ENCODE data around the gene EEFSEC. TPM values are rescaled to one million over a fixed set of nuclear protein-coding genes. Genes with fewer than 3 reads are reported as not detected.

The EEFSEC gene
- total and polyA plus RNA-seq, 8 donors = 5.9 to 9.8 (median 7.4) TPM

- Histone ChIP-seq H3K9me3 (no peaks in the 10 kb centered on the region), H3K4me3 (no peak overlapping the region), H3K27ac (no peak overlapping the region), H3K4me1 (no peaks in the 10 kb centered on the region), H3K27me3 (no peaks in the 10 kb centered on the region), H3K36me3 (no peaks in the 10 kb centered on the region)
- FAIRE-seq (no peak), DNase-seq (no peak), ATAC-seq (no peak)
- intact Hi-C loops (cut with DNase I) = no loop called here
- TF ChIP-seq CTCF (IDR thresholded peaks at IDR 0.05) = no peak
- 5 to 40% methylated on average over 1 of the region's 1 CpG for WGBS, 2 donors
Measured at GRCh38 chr3:128190501-128190900, 37.2 kb downstream of the EEFSEC start.

- no peak for TF ChIP-seq CTCF (IDR thresholded peaks at IDR 0.05)
- no peaks in the 10 kb centered on the region for H3K4me1 ChIP-seq
- intact Hi-C loops (cut with DNase I) = no loop called here
- no peak overlapping the region for H3K27ac ChIP-seq
- FAIRE-seq (no peak), ATAC-seq (no peak), DNase-seq (no peak)
- 89 to 93% methylated on average over 7 of the region's 7 CpGs for WGBS, 2 donors
- no peaks in the 10 kb centered on the region for H3K27me3 ChIP-seq
- H3K9me3 ChIP-seq = no peaks in the 10 kb centered on the region
- H3K36me3 ChIP-seq = no peaks in the 10 kb centered on the region
- H3K4me3 ChIP-seq = no peak overlapping the region
Measured at GRCh38 chr3:128192131-128192530, 38.9 kb downstream of the EEFSEC start.

GRCh38 chr3:128193168-128193567 is 39.9 kb downstream of the EEFSEC start:
- H3K27ac ChIP-seq = no peak overlapping the region
- WGBS, 2 donors = 91 to 100% methylated on average over 2 of the region's 2 CpGs

GRCh38 chr3:128194843-128195242 is 41.6 kb downstream of the EEFSEC start:
- FAIRE-seq (no peak), ATAC-seq (peak in 2 of 4 donors; percentile 59 to 64), DNase-seq (no peak)
- intact Hi-C loops (cut with DNase I) = no loop called here
- Histone ChIP-seq H3K4me1 (no peaks in the 10 kb centered on the region), H3K36me3 (no peaks in the 10 kb centered on the region), H3K27ac (no peak overlapping the region), H3K27me3 (no peaks in the 10 kb centered on the region), H3K9me3 (no peaks in the 10 kb centered on the region), H3K4me3 (no peak overlapping the region)
- TF ChIP-seq CTCF (IDR thresholded peaks at IDR 0.05) = no peak
- WGBS, 2 donors = 53 to 58% methylated on average over 4 of the region's 4 CpGs

More at GRCh38 chr3:128193168-128193567, 39.9 kb downstream of the EEFSEC start:
- H3K27me3 ChIP-seq = no peaks in the 10 kb centered on the region
- FAIRE-seq = no peak
- H3K9me3 ChIP-seq = no peaks in the 10 kb centered on the region
- no peaks in the 10 kb centered on the region for H3K36me3 ChIP-seq
- no peaks in the 10 kb centered on the region for H3K4me1 ChIP-seq
- no peak for TF ChIP-seq CTCF (IDR thresholded peaks at IDR 0.05)
- ATAC-seq = no peak
- no peak for DNase-seq
- no peak overlapping the region for H3K4me3 ChIP-seq
- intact Hi-C loops (cut with DNase I) = no loop called here

GRCh38 chr3:128195369-128195768 is 42.1 kb downstream of the EEFSEC start:
- FAIRE-seq (no peak), ATAC-seq (no peak), DNase-seq (no peak)
- intact Hi-C loops (cut with DNase I) = no loop called here
- no peak for TF ChIP-seq CTCF (IDR thresholded peaks at IDR 0.05)
- WGBS, 2 donors = 79 to 86% methylated on average over 5 of the region's 5 CpGs
- Histone ChIP-seq H3K27ac (no peak overlapping the region), H3K4me1 (no peaks in the 10 kb centered on the region), H3K27me3 (no peaks in the 10 kb centered on the region), H3K4me3 (no peak overlapping the region), H3K9me3 (no peaks in the 10 kb centered on the region), H3K36me3 (no peaks in the 10 kb centered on the region)

Measured in pancreas (tissue), 10 donors.